HepG2 (cell line): ENCODE measurements around the gene FNDC8. TPM values are rescaled to one million over a fixed set of nuclear protein-coding genes. Genes with fewer than 3 reads are reported as not detected.

ENCODE experiments used
- ARHGAP35 ChIP-seq: sonication (generic); formaldehyde crosslinking; IDR thresholded peaks from 2 replicates; pipeline ENCODE4 v1.9.0; 2022; ENCODE audit warnings: mild to moderate bottlenecking, inconsistent platforms, moderate library complexity, missing genetic modification reagents, borderline replicate concordance
- FOSL2 ChIP-seq: sonication (generic); formaldehyde crosslinking; IDR thresholded peaks from 2 replicates; pipeline ENCODE4 v1.4.0; 2020; ENCODE audit warnings: missing genetic modification reagents
- GTF3A ChIP-seq: sonication (generic); formaldehyde crosslinking; conservative IDR thresholded peaks from 2 replicates; pipeline ENCODE4 v1.4.0; 2020; ENCODE audit warnings: mild to moderate bottlenecking, missing genetic modification reagents
- MATR3 ChIP-seq: sonication (generic); formaldehyde crosslinking; IDR thresholded peaks from 2 replicates; pipeline ENCODE4 v1.4.0; 2020; ENCODE audit warnings: missing genetic modification reagents
- MXD3 ChIP-seq: IDR thresholded peaks from 2 replicates; pipeline ENCODE4 v1.6.1; 2016; ENCODE audit warnings: mild to moderate bottlenecking, missing biosample characterization, missing genetic modification reagents
- POLR2G ChIP-seq: fragments of 200-400 bp; formaldehyde crosslinking; IDR thresholded peaks from 2 replicates; pipeline ENCODE4 v1.6.1; 2018; ENCODE audit warnings: mild to moderate bottlenecking, low read depth, low read length, moderate library complexity
- SNAPC2 ChIP-seq: sonication (generic); formaldehyde crosslinking; IDR thresholded peaks from 2 replicates; pipeline ENCODE4 v1.8.1; 2022; ENCODE audit warnings: mild to moderate bottlenecking, missing genetic modification reagents
- YY1 ChIP-seq: IDR thresholded peaks from 2 replicates; pipeline ENCODE4 v1.6.1; 2011; ENCODE audit warnings: low read length, low read depth, moderate library complexity, mild to moderate bottlenecking; ENCODE audit not compliant: insufficient read depth, insufficient replicate concordance
- ZBTB38 ChIP-seq: sonication (generic); formaldehyde crosslinking; IDR thresholded peaks from 2 replicates; pipeline ENCODE4 v1.5.1; 2020; ENCODE audit warnings: mild to moderate bottlenecking, missing genetic modification reagents
- ZFP1 ChIP-seq: IDR thresholded peaks from 2 replicates; pipeline ENCODE4 v1.6.1; 2016
- ZFY ChIP-seq: sonication (generic); formaldehyde crosslinking; IDR thresholded peaks from 2 replicates; pipeline ENCODE4 v1.4.0; 2020; ENCODE audit warnings: missing genetic modification reagents
- ZGPAT ChIP-seq: IDR thresholded peaks from 2 replicates; pipeline ENCODE4 v1.6.1; 2016; ENCODE audit warnings: mild to moderate bottlenecking
- ZNF720 ChIP-seq: sonication (generic); formaldehyde crosslinking; IDR thresholded peaks from 2 replicates; pipeline ENCODE4 v1.4.0; 2020; ENCODE audit warnings: missing genetic modification reagents
- polyA plus RNA-seq, 8 experiments: library from polyadenylated mRNA; depleted of rRNA in 3 of 8; stranded (reverse) in 7 of 8; unstranded in 1 of 8; fragments of >200 nt; fragmentation: Illumina TruSeq in 4 of 8; extraction: Trizol in 4 of 8; gene quantifications; 2 replicates each; pipeline versions ENCODE4 v1.2.1 to v1.2.3, GENCODE V29; 2011 to 2016; ENCODE audit warnings: low read depth in 4 of 8, missing spikeins in 1 of 8, mixed read lengths in 1 of 8; ENCODE audit not compliant: insufficient read depth in 1 of 8
- total RNA-seq, 5 experiments: library from RNA; depleted of rRNA; stranded (reverse); fragments of >200 nt; fragmentation: Illumina TruSeq; extraction: Trizol; gene quantifications; 2 replicates each; pipeline ENCODE4 v1.2.3, GENCODE V29; 2016; ENCODE audit warnings: low read depth in 1 of 5

The FNDC8 gene
- total and polyA plus RNA-seq, 2 of the 13 experiments (the other 11 are each of a cell fraction or from before 2014, with no cell fraction given): not detected

GRCh38 chr17:35089586-35090296, 31.7 kb upstream of the FNDC8 start (continued):
- TF ChIP-seq ZFY (CRISPR knock-in tag) (no peak), POLR2G (0 out of 2 replicates have a peak, but pooled peaks have one; percentile 5), ZBTB38 (peak; percentile 60), FOSL2 (CRISPR knock-in tag) (peak; percentile 46; the same call in 1 of the 2 replicates), ARHGAP35 (no peak), SNAPC2 (CRISPR knock-in tag) (0 out of 2 replicates have a peak, but pooled peaks have one; percentile 39), MATR3 (CRISPR knock-in tag) (no peak), ZNF720 (no peak), YY1 (no peak), ZFP1 (no peak), MXD3 (CRISPR knock-in tag) (no peak), GTF3A (CRISPR knock-in tag) (no peak), ZGPAT (CRISPR knock-in tag) (no peak)
